ENCODE data around the gene SPATA6.
"Not testable (repeated sequence)": the region's sequence is repeated elsewhere in the genome, so short reads cannot be mapped to it uniquely, and the experiment has no call there.

SPATA6 gene

DNA sequence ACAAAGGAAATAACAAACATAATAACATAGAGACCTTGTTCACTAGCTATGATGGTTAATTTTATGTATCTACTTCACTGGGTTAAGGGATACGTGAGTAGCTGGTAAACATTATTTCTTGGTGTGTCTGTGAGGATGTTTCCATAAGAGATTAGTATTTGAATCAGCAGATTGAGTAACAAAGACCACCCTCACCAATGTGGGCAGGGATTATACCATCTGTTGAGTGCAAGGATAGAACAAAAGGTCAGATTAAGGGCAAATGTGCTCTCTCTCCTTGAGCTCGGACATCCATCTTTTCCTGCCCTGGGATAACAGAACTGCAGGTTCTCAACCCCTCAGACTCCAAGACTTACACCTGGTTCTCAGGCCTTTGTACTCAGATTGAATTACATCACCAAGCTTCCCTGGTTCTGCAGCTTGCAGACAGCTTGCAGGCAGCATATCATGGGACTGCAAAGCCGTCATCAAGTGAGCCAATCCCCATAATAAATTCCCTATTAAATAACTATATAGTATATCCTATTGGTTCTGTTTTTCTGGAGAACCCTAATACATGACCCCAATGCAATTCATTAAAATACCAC is 9.2 kb downstream of the SPATA6 start:
- DNase-seq (ENCODE audit: low spot score): no peak

GRCh38 chr1:48450505-48450904 is 21.5 kb downstream of the SPATA6 start:
- no peak for DNase-seq (ENCODE audit: low spot score)

DNA sequence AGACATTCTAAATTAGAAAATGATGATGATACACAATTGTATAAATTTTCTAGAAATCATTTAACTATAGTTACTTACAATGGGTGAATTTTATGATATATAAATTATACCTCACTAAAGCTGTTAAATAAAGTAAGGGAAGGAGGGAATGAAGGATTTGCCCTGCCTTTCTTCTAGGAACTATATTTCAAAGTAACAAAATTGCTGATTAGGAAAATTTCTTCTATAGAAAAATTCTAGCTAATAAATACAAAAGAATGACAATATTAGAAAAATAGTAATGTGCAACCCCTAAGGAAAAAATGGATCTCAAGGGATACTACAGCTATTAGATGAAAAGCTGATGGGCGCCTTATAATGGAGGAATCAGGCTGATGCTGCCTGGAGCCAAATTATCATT is 23.1 kb downstream of the SPATA6 start:
- no peak for DNase-seq (ENCODE audit: low spot score)

GRCh38 chr1:48444186-48444585 is 27.8 kb downstream of the SPATA6 start:
- DNase-seq (ENCODE audit: low spot score): not testable (repeated sequence)

DNA sequence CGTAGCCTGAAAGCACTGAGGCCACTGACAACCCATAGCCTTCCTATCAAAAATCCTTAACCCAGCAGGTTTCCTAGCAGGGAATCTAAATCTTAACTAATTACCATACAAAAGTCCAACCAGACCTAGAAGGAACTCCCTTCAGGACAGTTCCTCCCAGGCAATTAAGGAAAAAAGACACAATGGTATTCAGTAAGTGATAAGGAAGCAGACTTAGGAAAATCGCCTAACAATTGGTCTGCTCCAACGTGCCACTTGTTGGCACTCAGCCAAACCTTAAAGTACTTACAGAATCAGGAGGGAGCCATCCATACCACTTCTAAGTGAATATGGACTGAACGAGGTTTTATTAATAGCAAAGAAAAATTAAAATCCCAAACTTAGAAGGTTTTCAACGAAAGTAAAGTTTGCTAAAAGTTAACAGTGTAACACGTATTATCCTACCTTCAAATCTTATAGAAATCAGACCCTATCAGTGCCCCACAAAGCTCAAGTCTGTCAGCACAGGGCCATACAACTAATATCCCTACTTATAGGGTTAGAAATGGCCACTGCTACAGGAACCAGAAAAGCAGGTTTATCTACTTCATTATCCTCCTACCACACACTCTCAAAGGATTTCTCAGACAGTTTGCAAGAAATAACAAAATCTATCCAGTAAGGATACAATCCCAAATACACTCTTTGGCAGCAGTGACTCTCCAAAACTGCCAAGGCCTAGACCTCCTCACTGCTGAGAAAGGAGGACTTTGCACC is 29.0 kb downstream of the SPATA6 start:
- no peak for DNase-seq (ENCODE audit: low spot score)

DNA sequence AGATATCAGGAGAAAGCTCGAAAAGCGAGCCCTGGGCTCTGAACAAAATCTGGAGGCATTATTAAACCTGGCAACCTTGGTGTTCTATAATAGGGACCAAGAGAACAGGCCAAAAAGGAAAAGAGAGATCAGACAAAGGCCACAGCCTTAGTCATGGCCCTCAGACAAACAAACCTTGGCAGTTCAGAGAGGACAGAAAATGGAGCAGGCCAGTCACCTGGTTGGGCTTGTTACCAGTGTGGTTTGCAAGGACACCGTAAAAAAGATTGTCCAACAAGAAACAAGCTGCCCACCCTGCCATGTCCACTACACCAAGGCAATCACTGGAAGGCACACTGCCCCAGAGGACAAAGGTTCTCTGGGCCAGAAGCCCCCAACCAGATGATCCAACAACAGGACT is 31.2 kb downstream of the SPATA6 start:
- not testable (repeated sequence) for DNase-seq (ENCODE audit: low spot score)

- DNase-seq (ENCODE audit: low spot score): no peak
Observed at GRCh38 chr1:48439380-48439779, 32.6 kb downstream of the SPATA6 start.

GRCh38 chr1:48437379-48437778 is 34.6 kb downstream of the SPATA6 start:
- not testable (repeated sequence) for DNase-seq (ENCODE audit: low spot score)

GRCh38 chr1:48435312-48436002 is 36.5 kb downstream of the SPATA6 start:
- DNase-seq (ENCODE audit: low spot score): not testable (repeated sequence)

DNA sequence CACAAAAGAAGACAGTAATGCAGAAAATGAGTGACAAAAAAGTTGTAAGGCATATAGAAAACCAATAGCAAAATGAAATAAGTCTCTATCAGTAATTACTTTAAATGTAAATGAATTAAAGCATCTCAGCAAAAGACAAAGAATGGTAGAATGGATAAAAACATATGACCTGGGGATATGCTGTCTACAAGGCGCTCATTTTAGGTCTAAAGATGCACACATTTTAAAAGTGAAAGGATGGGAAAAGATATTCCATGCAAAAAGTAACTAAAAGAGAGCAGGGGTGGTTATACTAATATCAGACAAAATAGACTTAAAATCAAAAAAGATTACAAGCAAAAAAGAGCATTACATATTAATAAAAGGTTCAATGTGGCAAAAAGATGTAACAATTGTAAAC is 41.2 kb downstream of the SPATA6 start:
- no peak for DNase-seq (ENCODE audit: low spot score)

DNA sequence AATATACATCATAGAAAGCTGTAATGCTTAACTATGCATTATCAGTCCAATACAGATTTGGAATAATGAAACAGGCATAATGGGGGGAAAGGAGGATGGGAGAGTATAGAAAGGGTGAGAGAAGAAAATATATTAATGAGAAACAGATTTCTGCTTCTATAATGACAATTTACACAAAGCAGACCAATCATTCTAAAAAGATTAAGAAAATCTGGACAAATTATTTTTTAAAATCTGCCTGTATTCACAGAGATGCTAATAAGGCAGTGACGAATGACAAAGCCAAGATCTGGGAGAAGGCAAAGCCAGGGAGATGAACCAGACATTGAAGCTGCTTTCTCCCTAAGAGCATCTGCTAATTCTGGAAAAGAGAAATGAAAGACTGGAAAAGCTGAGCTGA is 50.0 kb downstream of the SPATA6 start:
- no peak for DNase-seq (ENCODE audit: low spot score)

DNA sequence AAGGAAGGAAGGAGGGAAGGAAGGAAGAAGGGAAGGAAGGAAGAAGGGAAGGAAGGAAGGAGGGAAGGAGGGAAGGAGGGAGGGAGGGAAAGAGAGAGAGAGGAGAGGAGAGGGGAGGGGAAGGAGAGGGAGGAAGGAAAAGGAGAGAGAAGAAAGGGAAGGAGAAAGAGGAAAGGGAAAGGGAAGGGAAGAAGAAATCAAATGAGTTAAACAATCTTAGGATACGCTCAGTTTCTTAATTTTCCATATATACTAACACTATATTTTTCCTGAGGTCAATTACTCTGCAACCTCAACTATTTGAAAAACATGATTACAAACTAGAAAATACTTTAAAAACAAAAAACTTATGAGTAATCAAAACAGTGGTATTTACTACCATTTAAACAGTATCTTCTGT is 53.3 kb downstream of the SPATA6 start:
- DNase-seq (ENCODE audit: low spot score): no peak

GRCh38 chr1:48415050-48415449 is 57.0 kb downstream of the SPATA6 start:
- DNase-seq (ENCODE audit: low spot score): no peak

- DNase-seq (ENCODE audit: low spot score): no peak
Observed at GRCh38 chr1:48414264-48414663, 57.7 kb downstream of the SPATA6 start.

DNA sequence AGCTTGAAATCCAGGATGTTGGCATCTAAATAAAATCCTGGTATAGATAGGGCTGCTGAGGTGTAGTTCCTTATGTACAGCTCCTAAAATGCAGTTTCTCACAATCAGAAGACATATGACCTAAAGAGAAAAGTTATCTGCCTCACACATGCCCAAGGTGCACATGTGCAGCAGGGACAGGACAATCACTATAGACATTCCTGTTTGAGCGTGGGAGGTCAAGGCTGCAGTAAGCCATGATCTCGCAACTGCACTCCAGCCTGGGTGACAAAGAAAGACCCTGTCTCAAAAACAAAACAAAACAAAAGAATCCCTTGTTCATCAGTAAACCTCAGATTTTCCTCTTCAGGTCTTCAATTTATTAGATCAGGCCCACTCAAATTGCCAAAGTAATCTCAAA is 66.1 kb downstream of the SPATA6 start:
- no peak for DNase-seq (ENCODE audit: low spot score)

DNA sequence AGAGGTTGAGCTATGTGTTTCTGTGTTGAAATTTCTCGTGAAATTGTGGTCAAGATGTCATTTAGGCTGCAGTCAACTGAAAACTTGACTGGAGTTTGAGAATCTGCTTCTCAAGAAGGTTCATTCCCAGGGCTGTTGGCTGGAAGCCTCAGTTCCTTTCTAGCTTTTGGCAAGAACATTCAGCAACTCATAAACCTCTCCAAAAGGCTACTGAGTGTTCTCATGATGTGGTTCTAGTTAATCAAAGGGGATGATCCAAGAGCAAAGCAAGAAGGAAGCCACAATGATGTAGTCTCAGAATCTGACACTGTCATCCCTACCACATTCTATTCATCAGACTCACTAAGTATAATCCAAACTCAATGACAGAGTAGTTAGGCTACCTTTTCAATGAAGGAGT is 66.6 kb downstream of the SPATA6 start:
- no peak for DNase-seq (ENCODE audit: low spot score)

DNA sequence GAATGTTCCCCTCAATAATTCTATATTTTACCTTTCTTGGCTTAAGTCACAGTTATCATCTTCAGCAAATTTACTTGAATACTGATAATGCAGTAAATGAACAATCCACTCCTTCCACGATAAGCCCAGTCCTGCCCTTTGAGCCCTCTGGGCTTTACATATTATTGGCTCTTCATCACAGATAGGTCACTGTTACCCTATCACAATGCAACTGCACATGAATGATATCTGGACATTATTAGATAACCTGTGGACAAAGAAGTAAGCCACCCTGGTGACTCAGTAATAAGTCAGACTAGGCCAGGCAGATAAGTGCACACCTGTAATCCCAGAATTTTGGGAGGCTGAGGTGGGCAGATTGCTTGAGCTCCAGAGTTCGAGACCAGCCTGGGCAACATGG is 69.4 kb downstream of the SPATA6 start:
- no peak for DNase-seq (ENCODE audit: low spot score)

DNA sequence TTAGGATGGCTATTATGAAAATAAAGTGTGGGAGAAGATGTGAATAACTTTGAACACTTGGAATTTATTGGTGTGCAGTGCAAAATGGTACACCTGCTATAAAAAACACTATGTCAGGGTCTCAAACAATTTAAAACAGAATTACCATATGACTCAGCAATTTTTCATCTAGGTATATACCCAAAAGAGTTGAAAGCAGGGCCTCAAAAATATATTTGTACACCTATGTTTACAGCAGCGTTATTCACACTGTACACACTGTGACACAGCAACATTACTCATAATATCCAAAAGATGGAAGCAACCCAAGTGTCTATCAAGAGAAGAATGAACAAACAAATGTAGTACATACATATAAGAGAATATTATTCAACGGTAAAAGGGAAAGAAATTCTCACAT is 75.8 kb downstream of the SPATA6 start:
- no peak for DNase-seq (ENCODE audit: low spot score)

DNA sequence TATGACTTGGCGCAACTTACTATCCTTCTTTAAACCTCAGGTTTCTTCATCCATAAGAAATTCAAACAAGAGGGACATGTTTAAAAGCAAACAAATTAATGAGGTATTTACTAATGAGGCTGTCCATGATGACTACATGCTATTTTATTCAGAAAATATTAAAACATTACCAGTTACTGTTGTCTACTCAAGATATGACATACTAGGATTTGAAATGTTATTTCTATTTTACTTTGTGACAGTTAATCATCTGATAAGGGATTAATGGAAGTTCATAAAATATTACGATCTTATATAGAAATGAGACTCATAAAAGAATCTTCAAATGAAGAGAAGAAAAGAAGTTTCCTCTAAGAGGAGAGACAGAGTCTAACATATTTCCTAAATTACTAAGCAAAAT is 80.1 kb downstream of the SPATA6 start:
- no peak for DNase-seq (ENCODE audit: low spot score)

DNA sequence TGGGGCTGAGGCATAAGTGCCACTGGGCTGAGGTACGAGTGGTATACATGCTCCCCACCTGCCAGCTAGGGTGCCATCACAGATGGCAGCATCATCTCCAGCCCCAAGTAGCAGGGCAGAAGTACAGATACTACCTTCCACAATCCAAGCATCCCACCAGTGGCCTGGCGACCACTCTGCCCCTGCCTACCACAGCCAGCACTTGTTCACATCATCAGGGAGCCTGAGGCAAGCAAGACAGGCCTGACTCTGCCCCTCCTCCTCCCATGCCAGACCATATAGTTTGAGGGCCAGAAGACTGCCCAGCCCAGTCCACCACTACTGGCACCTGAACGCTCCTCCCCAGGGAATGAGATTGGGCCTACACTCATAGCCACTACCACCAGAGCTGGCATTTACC is 84.6 kb downstream of the SPATA6 start:
- no peak for DNase-seq (ENCODE audit: low spot score)

GRCh38 chr1:48374785-48375184 is 97.2 kb downstream of the SPATA6 start:
- no peak for DNase-seq (ENCODE audit: low spot score)

DNA sequence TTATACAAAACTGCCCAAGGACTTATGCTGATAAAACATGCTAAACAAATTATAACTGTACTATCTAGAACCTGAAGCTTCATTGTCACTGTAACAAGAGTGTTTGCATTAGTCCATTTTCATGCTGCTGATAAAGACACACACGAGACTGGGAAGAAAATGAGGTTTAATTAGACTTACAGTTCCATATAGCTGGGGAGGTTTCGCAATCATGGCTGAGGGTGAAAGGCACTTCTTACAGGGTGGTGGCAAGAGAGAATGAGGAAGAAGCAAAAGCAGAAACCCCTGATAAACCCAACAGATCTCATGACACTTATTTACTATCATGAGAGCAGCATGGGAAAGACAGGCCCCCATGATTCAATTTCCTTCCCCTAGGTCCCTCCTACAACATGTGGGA is 100.4 kb downstream of the SPATA6 start:
- no peak for DNase-seq (ENCODE audit: low spot score)

GRCh38 chr1:48362901-48363300 is 109.1 kb downstream of the SPATA6 start:
- DNase-seq (ENCODE audit: low spot score): no peak

All from kidney capillary endothelial cell (primary cell).